ENCODE results near the gene TAPBP. TPM values are rescaled to one million over a fixed set of nuclear protein-coding genes. Genes with fewer than 3 reads are reported as not detected.

Gene TAPBP
- total and polyA plus RNA-seq, 9 of the 15 experiments (the other 6 are each of a cell fraction or from before 2014, with no cell fraction given): 5.6 to 74.0 (median 22.3) TPM

DNA sequence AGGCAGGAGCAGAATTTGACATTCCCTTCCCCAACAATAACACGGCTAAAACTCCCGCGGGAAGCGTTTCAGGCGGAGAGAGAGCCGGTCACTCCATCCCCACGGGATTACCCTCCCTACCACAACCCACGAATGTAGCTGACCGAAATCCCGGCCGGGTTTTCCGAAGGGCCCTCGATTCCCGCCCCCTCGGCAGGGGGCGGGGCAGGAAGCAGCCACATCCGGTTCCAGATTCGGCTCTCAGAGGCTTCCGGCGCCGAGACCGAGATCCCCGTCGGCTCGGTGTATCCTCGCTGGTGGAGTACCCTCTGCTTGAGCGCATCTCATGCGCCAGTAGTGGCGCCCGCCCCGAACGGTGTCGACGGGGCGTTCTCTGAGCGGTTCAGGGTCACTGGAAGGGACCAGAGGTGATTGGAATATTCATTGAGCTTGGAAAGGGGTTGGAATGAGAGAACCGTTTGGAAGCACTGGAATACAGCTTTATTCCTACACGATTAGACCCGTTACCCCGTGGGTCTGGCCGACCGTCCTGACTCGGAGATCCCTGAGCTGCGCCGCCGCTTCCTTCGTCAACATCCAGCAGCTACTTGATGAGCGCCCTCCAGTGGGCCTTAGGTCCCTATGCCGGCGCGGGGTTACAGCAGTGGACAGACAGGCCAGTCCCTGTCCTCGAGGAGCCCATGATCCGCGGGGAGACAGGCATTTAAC, 14.5 kb downstream of the TAPBP start (continued):
- TF ChIP-seq FOXJ2 (tag; IDR thresholded peaks at IDR 0.05) (peak; percentile 89; the same call in 1 of the 2 replicates), XRCC3 (IDR thresholded peaks at IDR 0.05) (no peak), PCBP1 (IDR thresholded peaks at IDR 0.05; ENCODE audit: low read depth, low read length, poor library complexity, severe bottlenecking) (no peak), CBX8 (IDR thresholded peaks at IDR 0.05; ENCODE audit: borderline replicate concordance, extremely low read depth, low read depth, low read length, poor library complexity, severe bottlenecking) (no peak), NR4A1 (CRISPR knock-in tag; IDR thresholded peaks at IDR 0.05) (no peak), NR4A1 (tag; IDR thresholded peaks at IDR 0.05) (peak; percentile 58), FOS (IDR thresholded peaks at IDR 0.05; ENCODE audit: extremely low read depth, insufficient read length) (no peak), ZNF780A (CRISPR knock-in tag; IDR thresholded peaks at IDR 0.05) (peak; percentile 78; the same call in 1 of the 2 replicates), POLR2AphosphoS5 (IDR thresholded peaks at IDR 0.05; ENCODE audit: control insufficient read depth, insufficient read depth, low read depth, low read length) (peak; percentile 92)
- TF ChIP-seq, protein P1, sequence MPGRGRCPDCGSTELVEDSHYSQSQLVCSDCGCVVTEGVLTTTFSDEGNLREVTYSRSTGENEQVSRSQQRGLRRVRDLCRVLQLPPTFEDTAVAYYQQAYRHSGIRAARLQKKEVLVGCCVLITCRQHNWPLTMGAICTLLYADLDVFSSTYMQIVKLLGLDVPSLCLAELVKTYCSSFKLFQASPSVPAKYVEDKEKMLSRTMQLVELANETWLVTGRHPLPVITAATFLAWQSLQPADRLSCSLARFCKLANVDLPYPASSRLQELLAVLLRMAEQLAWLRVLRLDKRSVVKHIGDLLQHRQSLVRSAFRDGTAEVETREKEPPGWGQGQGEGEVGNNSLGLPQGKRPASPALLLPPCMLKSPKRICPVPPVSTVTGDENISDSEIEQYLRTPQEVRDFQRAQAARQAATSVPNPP (IDR thresholded peaks at IDR 0.05; ENCODE audit: borderline replicate concordance, insufficient read depth, insufficient read length): no peak
- TF ChIP-seq, protein P2, sequence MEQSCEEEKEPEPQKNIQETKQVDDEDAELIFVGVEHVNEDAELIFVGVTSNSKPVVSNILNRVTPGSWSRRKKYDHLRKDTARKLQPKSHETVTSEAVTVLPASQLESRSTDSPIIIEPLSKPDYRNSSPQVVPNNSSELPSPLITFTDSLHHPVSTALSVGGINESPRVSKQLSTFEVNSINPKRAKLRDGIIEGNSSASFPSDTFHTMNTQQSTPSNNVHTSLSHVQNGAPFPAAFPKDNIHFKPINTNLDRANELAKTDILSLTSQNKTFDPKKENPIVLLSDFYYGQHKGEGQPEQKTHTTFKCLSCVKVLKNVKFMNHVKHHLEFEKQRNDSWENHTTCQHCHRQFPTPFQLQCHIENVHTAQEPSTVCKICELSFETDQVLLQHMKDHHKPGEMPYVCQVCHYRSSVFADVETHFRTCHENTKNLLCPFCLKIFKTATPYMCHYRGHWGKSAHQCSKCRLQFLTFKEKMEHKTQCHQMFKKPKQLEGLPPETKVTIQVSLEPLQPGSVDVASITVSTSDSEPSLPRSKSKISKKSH (CRISPR knock-in tag; IDR thresholded peaks at IDR 0.05): no peak
- TF ChIP-seq, protein P3, sequence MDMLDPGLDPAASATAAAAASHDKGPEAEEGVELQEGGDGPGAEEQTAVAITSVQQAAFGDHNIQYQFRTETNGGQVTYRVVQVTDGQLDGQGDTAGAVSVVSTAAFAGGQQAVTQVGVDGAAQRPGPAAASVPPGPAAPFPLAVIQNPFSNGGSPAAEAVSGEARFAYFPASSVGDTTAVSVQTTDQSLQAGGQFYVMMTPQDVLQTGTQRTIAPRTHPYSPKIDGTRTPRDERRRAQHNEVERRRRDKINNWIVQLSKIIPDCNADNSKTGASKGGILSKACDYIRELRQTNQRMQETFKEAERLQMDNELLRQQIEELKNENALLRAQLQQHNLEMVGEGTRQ (CRISPR knock-in tag; IDR thresholded peaks at IDR 0.05): no peak
- TF ChIP-seq, protein P4, sequence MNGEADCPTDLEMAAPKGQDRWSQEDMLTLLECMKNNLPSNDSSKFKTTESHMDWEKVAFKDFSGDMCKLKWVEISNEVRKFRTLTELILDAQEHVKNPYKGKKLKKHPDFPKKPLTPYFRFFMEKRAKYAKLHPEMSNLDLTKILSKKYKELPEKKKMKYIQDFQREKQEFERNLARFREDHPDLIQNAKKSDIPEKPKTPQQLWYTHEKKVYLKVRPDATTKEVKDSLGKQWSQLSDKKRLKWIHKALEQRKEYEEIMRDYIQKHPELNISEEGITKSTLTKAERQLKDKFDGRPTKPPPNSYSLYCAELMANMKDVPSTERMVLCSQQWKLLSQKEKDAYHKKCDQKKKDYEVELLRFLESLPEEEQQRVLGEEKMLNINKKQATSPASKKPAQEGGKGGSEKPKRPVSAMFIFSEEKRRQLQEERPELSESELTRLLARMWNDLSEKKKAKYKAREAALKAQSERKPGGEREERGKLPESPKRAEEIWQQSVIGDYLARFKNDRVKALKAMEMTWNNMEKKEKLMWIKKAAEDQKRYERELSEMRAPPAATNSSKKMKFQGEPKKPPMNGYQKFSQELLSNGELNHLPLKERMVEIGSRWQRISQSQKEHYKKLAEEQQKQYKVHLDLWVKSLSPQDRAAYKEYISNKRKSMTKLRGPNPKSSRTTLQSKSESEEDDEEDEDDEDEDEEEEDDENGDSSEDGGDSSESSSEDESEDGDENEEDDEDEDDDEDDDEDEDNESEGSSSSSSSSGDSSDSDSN (IDR thresholded peaks at IDR 0.05; ENCODE audit: borderline replicate concordance in 1 of 2, low read depth in 2 of 2, low read length in 2 of 2): peak; percentile 88 to 93; a peak in 2 of 4 replicates
- TF ChIP-seq, protein P5, sequence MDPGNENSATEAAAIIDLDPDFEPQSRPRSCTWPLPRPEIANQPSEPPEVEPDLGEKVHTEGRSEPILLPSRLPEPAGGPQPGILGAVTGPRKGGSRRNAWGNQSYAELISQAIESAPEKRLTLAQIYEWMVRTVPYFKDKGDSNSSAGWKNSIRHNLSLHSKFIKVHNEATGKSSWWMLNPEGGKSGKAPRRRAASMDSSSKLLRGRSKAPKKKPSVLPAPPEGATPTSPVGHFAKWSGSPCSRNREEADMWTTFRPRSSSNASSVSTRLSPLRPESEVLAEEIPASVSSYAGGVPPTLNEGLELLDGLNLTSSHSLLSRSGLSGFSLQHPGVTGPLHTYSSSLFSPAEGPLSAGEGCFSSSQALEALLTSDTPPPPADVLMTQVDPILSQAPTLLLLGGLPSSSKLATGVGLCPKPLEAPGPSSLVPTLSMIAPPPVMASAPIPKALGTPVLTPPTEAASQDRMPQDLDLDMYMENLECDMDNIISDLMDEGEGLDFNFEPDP (CRISPR knock-in tag; IDR thresholded peaks at IDR 0.05): 0 out of 2 replicates have a peak, but pooled peaks have one; percentile 65
- TF ChIP-seq, protein P6, sequence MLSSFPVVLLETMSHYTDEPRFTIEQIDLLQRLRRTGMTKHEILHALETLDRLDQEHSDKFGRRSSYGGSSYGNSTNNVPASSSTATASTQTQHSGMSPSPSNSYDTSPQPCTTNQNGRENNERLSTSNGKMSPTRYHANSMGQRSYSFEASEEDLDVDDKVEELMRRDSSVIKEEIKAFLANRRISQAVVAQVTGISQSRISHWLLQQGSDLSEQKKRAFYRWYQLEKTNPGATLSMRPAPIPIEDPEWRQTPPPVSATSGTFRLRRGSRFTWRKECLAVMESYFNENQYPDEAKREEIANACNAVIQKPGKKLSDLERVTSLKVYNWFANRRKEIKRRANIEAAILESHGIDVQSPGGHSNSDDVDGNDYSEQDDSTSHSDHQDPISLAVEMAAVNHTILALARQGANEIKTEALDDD (IDR thresholded peaks at IDR 0.05): no peak

Data from K562 (cell line).